ENCODE results near the gene SMYD3.

Gene SMYD3

DNA sequence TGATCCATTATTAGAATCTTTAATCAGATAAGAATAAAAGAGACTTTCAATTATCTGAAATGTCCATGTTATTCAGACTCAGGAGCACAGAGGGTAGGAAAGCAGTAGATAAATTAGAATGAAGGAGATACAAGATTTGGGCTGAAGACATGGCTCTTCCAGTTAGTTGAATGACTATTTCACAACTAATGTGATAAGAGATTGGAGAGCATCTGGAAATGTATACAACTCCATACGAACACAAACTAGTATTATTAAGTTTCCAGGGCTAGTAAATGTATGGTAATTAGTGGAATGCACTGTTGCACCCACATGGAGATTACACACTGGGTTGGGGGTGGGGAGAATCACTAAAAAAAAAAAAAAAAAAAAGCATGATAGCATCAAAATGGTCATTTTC, 734.3 kb downstream of the SMYD3 start:
- Histone ChIP-seq H3K27ac (ENCODE audit: low read depth, low read length) (no peak overlapping the region), H3K4me3 (ENCODE audit: low read length) (no peak overlapping the region), H3K36me3 (ENCODE audit: control insufficient read depth, low read length) (no peaks in the 10 kb centered on the region), H3K27me3 (ENCODE audit: control insufficient read depth, low read length) (no peaks in the 10 kb centered on the region), H3K4me2 (ENCODE audit: low read length) (no peak overlapping the region), H3K79me2 (ENCODE audit: control insufficient read depth, low read length) (no peaks in the 10 kb centered on the region), H3F3A (ENCODE audit: control insufficient read depth, insufficient read depth) (no peaks in the 10 kb centered on the region), H3K9me2 (replicated peaks; ENCODE audit: control insufficient read depth, low read length) (no peaks in the 10 kb centered on the region; the same call in 1 of the 2 replicates), H3K4me1 (ENCODE audit: control insufficient read depth, low read length) (peaks cover 5% of the 10 kb centered on the region), H3K9me3 (ENCODE audit: control insufficient read depth, insufficient read depth, low read length) (no peaks in the 10 kb centered on the region), H4K20me1 (ENCODE audit: control insufficient read depth, insufficient read depth, low read depth, low read length) (no peaks in the 10 kb centered on the region)
- no peak for TF ChIP-seq EZH2phosphoT487 (IDR thresholded peaks at IDR 0.05; ENCODE audit: borderline replicate concordance, low read length)
- TF ChIP-seq, protein P1, sequence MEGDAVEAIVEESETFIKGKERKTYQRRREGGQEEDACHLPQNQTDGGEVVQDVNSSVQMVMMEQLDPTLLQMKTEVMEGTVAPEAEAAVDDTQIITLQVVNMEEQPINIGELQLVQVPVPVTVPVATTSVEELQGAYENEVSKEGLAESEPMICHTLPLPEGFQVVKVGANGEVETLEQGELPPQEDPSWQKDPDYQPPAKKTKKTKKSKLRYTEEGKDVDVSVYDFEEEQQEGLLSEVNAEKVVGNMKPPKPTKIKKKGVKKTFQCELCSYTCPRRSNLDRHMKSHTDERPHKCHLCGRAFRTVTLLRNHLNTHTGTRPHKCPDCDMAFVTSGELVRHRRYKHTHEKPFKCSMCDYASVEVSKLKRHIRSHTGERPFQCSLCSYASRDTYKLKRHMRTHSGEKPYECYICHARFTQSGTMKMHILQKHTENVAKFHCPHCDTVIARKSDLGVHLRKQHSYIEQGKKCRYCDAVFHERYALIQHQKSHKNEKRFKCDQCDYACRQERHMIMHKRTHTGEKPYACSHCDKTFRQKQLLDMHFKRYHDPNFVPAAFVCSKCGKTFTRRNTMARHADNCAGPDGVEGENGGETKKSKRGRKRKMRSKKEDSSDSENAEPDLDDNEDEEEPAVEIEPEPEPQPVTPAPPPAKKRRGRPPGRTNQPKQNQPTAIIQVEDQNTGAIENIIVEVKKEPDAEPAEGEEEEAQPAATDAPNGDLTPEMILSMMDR (IDR thresholded peaks at IDR 0.05; ENCODE audit: low read depth, low read length, poor library complexity, severe bottlenecking), result no peak

DNA sequence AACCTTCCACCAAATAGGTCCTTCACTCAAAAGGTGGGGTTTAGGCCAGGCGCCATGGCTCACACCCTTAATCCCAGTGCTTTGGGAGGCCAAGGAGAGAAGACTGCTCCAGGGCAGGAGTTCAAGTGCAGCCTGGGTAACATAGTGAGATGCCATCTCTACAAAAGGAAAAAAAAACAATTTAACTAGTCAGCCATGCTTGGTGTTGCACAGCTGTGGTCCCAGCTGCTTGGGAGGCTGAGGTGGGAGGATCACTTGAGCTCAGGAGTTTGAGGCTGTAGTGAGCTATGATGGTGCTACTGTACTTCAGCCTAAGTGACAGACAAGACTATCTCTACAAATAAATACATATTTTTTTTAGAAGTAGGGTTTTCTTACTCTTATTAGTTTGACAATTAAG, 734.8 kb downstream of the SMYD3 start:
- no peaks in the 10 kb centered on the region for H3K9me3 ChIP-seq (ENCODE audit: control insufficient read depth, insufficient read depth, low read length)
- no peak overlapping the region for H3K27ac ChIP-seq (ENCODE audit: low read depth, low read length)
- H3K36me3 ChIP-seq (ENCODE audit: control insufficient read depth, low read length), result no peaks in the 10 kb centered on the region
- no peaks in the 10 kb centered on the region for H4K20me1 ChIP-seq (ENCODE audit: control insufficient read depth, insufficient read depth, low read depth, low read length)
- no peak overlapping the region for H3K4me2 ChIP-seq (ENCODE audit: low read length)
- H3K79me2 ChIP-seq (ENCODE audit: control insufficient read depth, low read length), result no peaks in the 10 kb centered on the region
- peaks cover 5% of the 10 kb centered on the region for H3K4me1 ChIP-seq (ENCODE audit: control insufficient read depth, low read length)
- TF ChIP-seq, protein P1 (IDR thresholded peaks at IDR 0.05; ENCODE audit: low read depth, low read length, poor library complexity, severe bottlenecking), result no peak
- no peak for TF ChIP-seq EZH2phosphoT487 (IDR thresholded peaks at IDR 0.05; ENCODE audit: borderline replicate concordance, low read length)
- no peaks in the 10 kb centered on the region; the same call in 1 of the 2 replicates for H3K9me2 ChIP-seq (replicated peaks; ENCODE audit: control insufficient read depth, low read length)
- no peaks in the 10 kb centered on the region for H3K27me3 ChIP-seq (ENCODE audit: control insufficient read depth, low read length)
- no peaks in the 10 kb centered on the region for H3F3A ChIP-seq (ENCODE audit: control insufficient read depth, insufficient read depth)
- no peak overlapping the region for H3K4me3 ChIP-seq (ENCODE audit: low read length)

DNA sequence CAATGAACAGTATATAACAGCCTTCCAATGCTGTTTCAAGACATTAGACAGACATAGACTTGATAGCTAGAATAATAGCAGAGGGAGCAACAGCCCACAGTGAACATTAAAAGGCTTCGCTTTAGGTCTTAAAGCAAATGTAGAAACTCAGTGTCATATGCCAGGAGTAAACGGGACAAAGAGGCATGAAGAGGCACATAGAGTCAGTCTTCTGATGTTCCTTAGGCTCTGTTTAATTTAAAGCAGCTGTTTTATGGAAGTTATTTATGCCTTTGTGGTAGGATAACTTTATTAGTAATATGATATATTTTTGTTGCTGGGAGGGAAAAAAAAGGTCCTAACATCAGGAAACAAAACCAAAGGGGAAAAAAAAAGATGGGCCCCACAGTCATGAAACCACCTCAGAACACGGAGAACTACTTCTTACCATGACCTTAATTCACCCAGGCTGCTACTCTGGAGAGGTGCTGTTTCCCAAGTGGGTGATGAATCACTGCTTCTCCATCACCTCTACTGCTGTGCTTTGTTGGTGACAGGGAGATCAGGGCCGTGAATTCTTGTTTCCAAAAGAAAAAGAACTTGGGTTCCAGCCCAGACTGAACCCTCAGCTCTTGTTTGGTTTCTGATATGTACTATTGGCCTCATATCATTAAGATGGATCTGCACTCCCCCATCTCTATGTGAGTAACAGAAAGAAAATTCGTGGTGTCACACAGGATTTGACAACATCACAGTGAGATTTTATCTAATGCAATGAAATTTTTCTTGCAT, 735.4 kb downstream of the SMYD3 start:
- Histone ChIP-seq H3K27me3 (ENCODE audit: control insufficient read depth, low read length) (no peaks in the 10 kb centered on the region), H3K9me3 (ENCODE audit: control insufficient read depth, insufficient read depth, low read length) (no peaks in the 10 kb centered on the region), H3K79me2 (ENCODE audit: control insufficient read depth, low read length) (no peaks in the 10 kb centered on the region), H4K20me1 (ENCODE audit: control insufficient read depth, insufficient read depth, low read depth, low read length) (no peaks in the 10 kb centered on the region), H3F3A (ENCODE audit: control insufficient read depth, insufficient read depth) (no peaks in the 10 kb centered on the region), H3K27ac (ENCODE audit: low read depth, low read length) (no peak overlapping the region), H3K9me2 (replicated peaks; ENCODE audit: control insufficient read depth, low read length) (no peaks in the 10 kb centered on the region; the same call in 1 of the 2 replicates), H3K4me1 (ENCODE audit: control insufficient read depth, low read length) (peaks cover 2% of the 10 kb centered on the region), H3K36me3 (ENCODE audit: control insufficient read depth, low read length) (no peaks in the 10 kb centered on the region), H3K4me3 (ENCODE audit: low read length) (no peak overlapping the region), H3K4me2 (ENCODE audit: low read length) (no peak overlapping the region)
- TF ChIP-seq, protein P1 (IDR thresholded peaks at IDR 0.05; ENCODE audit: low read depth, low read length, poor library complexity, severe bottlenecking), result no peak
- no peak for TF ChIP-seq EZH2phosphoT487 (IDR thresholded peaks at IDR 0.05; ENCODE audit: borderline replicate concordance, low read length)

All from DOHH2 (cell line).